Kidney glomerular epithelial cell (primary cell): ENCODE measurements around the gene BEND7.
"Not testable (repeated sequence)": the region's sequence is repeated elsewhere in the genome, so short reads cannot be mapped to it uniquely, and the experiment has no call there.

Experiments used
- DNase-seq: peaks from one replicate; lab custom pipeline; 2025; lab: John Stamatoyannopoulos, UW

Gene BEND7, protein sequence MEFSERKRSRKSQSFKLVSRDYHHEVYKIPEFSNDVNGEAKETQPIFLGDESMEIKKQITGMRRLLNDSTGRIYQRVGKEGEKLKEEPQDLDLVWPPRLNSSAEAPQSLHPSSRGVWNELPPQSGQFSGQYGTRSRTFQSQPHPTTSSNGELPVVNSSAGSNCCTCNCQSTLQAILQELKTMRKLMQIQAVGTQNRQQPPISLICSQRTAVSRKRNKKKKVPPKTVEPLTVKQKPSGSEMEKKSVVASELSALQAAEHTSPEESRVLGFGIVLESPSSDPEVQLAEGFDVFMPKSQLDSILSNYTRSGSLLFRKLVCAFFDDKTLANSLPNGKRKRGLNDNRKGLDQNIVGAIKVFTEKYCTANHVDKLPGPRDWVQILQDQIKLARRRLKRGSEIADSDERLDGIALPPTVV

GRCh38 chr10:13528875-13529713 lies at the start of gene BEND7:
TSS of gene BEND7 (minus strand) at chr10:13529014. CDS start at chr10:13528533, 481 bp downstream.
- no peak for DNase-seq

DNA sequence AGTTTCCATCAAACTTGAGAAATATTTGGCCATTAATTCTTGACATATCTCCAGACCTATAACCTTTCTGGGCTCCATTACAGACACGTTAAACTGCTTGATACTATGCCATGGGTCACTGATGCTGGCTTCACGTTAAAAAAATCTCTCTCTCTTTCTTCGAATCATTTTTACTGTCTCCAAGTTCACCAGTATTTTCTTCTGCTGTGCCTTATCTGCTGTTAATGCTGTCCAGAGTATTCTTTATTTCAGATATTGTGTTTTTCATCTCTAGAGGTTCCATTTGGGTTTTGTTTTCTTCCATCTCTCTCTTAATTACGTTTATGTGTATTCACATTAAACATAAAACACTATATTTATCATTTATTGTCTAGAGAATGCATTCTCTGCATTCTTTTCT lies 45.1 kb upstream of the BEND7 start:
- no peak for DNase-seq

GRCh38 chr10:13571541-13571940 lies 42.7 kb upstream of the BEND7 start:
- DNase-seq, result no peak

DNA sequence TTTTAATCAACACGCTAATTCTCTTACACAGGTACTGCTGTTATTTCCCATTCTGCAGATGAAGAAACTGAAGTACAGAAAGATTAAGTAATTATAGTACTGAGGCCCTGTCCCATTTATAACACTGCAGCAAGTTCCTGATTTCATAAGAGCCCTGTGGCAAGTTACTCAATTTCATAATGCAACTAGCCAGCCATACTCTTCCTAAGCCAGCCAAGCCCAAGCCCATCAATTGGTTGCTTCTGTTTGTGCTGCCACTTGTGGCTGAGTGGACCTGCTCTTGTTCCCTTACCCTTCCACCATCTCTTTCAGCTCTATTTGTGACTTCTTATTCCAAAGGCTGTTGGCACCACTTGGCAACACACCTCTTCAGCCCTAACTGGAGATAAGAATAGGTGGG lies 38.2 kb upstream of the BEND7 start:
- DNase-seq, result no peak

DNA sequence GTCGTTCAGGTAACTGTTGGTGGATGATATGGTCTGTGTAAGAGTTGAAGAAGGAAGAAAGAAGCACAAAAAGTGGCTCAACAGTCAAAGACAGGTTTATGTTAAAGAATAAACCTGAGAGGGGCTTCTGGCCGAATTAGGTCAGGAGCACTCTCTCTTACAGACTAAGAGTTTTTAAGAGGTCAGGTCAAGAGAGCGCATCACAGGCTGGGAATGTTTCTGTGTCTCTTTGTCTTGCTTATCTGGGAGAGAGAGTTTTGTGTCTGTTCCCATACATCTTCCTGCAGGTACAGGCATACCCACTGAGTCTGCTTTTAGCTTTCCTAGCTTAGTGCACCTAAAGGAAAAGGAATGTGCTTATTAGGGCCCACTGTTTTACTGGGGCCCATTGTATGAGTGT lies 35.8 kb upstream of the BEND7 start:
- no peak for DNase-seq

GRCh38 chr10:13563481-13564445 lies 34.9 kb upstream of the BEND7 start:
- DNase-seq, result peak; percentile 87

DNA sequence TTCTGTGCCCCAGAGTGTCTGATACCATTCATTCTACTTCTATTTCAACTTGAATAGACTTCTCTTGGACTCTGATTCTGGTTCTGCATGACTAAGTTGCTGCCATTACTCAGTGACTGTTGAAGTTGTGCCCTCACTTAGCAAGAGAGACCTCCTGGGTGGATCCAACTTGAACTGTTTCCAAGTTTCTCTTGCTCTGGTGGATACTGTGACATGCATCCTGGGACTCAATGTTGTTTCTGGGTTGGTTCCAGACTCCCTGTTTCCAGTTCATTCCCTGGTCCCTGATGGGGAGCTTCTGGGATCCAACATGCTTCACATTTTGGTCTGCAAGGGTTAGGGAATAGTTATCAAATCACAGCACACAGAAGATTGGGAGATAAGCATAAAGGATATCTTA lies 31.8 kb upstream of the BEND7 start:
- peak; percentile 95 for DNase-seq

DNA sequence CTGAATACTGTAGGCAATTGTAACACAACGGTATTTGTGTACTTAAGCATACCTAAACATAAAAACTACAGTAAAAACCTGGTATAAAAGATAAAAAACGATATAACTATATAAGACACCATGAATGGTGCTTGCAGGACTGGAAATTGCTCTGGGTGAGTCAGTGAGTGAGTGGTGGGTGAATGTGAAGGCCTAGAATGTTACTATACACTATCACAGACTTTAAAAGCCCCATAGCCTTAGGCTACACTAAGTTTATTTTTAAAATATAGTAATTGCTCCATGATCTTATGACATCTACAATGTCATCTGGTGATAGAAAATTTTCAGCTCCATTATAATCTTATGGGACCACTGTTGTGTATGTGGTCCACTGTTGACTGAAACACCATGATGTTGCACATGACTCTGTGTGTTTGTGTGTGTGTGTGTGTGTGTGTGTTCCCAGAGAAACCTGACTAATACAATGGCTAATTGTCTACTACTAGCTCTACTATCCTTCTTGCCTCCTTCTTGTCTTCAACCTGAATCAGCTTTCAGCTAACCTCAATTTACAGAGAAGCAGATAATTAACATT lies 30.4 kb upstream of the BEND7 start:
- no peak for DNase-seq

- no peak for DNase-seq
These were observed 27.2 kb upstream of the BEND7 start for GRCh38 chr10:13555884-13556510.

DNA sequence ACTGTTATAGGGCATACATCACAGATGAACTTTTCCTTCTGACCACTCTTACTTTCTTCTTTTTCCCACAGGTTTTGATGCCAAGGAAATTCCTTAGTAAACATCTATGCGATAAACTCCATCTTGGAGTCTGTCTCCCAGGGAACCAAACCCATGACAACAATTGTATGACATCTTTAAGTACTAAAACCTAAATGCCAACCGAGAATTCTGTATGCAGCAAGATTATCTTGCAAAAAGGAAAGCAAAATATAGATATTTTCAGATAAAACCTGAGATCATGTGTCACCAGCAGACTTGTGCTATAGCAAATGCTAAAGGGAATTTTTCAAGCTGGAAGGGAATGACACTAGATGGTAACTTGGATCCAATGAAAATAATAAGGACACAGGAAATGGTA lies 22.0 kb upstream of the BEND7 start:
- no peak for DNase-seq

GRCh38 chr10:13542533-13542932 lies 13.7 kb upstream of the BEND7 start:
- no peak for DNase-seq

- DNase-seq, result not testable (repeated sequence)
These were observed 9.2 kb upstream of the BEND7 start for GRCh38 chr10:13537985-13538384.

DNA sequence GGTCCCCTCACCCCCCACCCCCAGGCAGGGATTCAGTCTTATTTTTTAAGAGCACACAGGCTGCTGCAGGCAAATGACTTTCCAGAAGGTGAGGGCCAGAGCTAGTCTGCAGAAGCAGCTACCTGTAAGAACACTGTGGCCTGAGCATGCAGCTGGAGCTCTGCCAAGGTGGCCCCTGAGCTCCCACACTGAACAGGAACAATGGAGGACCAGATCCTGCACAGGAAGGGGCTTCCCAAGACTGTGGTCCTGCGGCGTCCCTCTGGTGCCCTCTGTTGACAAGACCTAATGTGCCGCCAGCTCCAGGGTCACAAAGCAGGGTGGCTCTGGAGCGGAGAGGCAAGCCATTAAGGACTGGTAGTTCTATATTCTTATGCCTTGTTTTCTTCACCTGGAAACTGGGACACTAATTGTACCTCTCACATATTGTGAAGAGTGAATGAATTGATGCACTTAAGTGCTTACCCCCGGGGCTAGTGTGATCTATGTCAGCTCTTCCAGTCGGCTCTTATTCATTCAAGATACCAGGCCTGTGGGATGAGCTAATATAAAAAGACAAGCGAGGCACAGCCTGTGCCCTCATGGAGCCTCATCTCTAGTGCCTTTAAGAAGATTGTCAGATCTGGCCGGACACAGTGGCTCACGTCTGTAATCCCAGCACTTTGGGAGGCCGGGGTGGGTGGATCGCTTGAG lies 8.0 kb upstream of the BEND7 start:
- DNase-seq, result peak; percentile 40

DNA sequence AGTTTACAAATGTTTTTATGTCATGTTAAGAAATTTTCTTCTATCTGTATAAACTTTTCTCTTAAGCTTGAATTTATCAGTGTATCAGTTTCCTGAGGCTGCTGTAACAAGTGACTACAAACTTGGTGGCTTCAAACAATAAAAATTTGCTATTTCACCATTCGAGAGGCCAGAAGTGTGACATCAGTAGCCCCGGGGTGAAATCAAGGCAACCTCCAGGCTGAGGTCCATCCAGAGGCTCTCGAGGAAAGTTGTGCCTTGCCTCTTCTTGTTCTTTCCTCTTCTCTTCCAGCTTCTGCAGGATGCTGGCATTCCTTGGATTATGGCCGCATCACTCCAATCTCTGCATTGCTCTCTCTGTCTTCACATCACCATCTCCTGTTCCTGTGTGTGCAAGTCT lies 6.5 kb upstream of the BEND7 start:
- no peak for DNase-seq

DNA sequence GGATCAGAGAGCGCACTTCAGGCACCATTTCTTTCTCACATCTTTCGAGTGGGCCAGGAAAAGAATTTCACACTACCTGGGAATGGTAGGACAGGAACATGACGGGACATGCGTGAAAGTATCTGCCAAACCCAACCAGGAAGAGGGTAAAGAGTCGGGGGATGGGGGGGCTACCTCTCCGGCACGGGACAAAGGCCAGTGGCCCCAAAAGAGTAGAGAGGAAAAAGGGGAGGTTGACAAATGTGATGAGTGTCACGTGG lies 830 bp upstream of the BEND7 start:
- DNase-seq, result no peak

GRCh38 chr10:13528123-13528874 lies 515 bp downstream of the BEND7 start:
- no peak for DNase-seq

GRCh38 chr10:13527864-13528122 lies 1.0 kb downstream of the BEND7 start:
- DNase-seq, result no peak

- DNase-seq, result peak; percentile 91
These were observed 1.6 kb downstream of the BEND7 start for GRCh38 chr10:13526948-13527863.

DNA sequence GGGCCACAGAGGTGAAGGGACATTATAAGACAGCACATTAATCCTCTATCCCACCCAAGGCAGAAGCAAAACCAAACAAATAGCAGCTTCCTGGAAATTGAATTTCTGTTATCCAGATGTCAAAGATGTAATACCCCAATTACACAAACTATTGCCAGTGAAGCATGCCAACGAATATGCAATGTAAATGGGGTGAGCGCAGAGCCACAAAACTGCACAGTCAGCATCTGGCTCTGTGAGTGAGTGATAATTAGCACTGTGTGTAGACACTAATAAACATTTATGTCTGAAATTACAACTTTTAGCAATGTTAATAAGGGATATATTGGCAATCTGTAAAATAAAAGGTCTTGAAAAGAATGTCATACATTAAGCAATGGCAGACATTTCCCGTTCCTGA lies 3.2 kb downstream of the BEND7 start:
- DNase-seq, result no peak
